Right renal pelvis (tissue), 4 donors: Measurements from ENCODE around the gene IDUA. TPM values are rescaled to one million over a fixed set of nuclear protein-coding genes. Genes with fewer than 3 reads are reported as not detected.

Experiments
- DNase-seq, 4 donors: peaks; one replicate each; pipeline ENCODE4 v3.0.0-alpha.2; 2013; ENCODE audit warnings: low read depth in 4 of 4, low spot score in 3 of 4, missing footprints in 1 of 4
- polyA plus RNA-seq, 4 donors: library from polyadenylated mRNA; unstranded; fragments of 120-200 nt; gene quantifications; one replicate each; pipeline ENCODE4 v1.2.1, GENCODE V29; 2013; ENCODE audit not compliant: insufficient read length in 4 of 4

Gene IDUA
- polyA plus RNA-seq, 4 donors: 10.2 to 19.2 (median 12.9) TPM

DNA sequence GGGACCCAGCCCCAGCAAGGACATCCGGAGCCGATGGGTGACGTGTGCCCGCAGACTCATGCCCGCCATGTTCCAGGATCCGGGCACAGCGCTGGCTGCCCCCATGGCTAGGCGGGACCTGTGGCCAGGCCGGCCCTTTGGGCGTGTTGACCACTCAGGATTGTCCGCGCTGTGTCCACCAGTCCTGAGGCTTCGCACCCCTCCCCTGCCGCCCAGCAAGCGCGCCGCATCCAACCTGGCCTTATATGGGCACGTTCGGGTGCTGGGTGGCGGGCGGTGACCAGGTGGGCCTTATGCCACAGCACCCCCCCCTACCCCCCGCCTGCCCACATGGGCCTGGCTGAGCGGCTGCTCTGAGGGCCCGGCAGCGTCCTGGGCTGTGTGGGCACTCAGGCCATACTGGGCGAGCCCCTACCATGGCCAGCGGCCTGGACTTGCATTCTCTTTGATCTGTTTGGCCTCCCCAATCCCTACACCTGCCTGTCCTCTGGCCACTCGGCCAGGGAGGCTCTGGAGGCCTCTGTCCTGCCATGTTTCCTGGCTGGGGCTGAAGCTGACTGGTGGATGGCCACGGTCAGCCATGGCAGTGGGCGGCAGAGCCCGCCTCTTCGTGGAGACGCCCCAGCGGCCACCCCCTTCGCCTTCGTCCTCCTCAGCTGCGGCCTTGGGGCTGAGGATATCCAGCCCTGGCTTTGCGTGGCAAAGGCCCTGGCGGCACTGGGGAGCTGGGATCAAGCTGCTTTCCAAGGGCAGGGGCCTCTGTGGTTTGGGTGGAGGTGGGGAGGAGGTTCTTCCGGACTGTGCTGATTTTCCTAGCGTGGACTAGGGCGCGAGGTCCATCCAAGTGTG is 26.6 kb downstream of the IDUA start:
- DNase-seq: no peak

DNA sequence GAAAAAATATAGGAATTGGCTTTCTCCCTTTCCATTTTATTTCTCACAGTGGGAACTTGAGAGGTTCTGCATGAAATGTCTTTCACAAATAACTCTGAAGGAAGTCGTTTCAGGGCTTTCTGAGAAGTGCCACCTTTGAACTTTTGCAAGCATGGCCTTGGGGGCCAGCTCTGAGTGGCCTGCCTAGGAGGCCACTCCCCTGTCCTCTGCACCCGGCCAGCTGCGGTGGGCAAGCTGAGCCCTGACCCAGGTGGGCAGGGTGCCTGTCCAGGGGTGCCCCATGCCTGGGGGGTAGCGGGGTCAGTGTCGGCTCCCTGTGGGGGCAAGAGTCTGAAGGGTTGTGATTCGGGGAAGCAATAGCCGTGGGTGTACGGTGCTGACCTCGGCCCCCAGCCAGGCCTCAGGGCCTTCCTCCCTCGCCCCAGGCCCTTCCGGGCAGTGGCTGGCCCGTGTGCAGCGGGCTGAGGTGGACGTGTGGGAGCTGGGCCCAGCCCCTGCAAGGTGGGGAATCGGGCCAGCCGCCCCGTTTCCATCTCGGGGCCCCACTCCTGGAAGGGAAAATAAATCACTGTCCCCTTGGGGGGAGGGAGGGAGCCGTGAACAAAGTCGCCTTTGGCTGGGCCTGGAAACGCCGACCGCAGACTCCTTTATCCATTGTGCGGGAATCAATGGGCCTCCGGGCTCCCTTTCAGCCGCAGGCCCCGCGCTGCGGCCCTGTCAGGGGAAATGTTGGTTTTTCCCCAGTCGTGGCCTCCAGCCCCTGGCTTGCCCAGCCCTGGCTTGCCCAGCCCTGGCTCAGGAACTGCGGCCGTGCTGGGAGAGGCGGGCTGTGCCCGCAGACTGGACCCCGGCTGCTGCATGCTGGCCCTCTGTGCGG is 27.7 kb downstream of the IDUA start:
- DNase-seq: no peak

- DNase-seq: no peak
Measured at GRCh38 chr4:1015179-1015578, 28.3 kb downstream of the IDUA start.

DNA sequence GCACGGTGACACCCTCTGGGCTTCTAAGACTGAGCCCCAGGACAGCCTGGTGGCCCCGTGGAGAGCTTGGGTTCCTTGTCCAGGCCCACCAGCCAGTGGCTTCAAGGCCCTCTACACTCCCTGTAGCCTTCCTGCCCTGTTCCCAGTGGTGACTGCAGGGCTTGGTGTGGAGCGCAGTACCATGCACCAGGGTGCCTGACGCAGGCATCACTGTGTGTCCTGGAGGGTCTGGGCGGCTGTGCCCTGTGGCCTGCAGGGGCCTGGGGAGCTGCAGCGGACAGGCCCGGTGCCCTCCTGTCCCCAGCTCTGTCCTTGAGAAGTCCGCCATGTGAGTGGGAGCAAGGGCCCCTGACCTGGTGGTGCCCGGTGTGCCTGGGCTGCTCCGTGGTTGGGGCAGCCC is 28.9 kb downstream of the IDUA start:
- no peak for DNase-seq

DNA sequence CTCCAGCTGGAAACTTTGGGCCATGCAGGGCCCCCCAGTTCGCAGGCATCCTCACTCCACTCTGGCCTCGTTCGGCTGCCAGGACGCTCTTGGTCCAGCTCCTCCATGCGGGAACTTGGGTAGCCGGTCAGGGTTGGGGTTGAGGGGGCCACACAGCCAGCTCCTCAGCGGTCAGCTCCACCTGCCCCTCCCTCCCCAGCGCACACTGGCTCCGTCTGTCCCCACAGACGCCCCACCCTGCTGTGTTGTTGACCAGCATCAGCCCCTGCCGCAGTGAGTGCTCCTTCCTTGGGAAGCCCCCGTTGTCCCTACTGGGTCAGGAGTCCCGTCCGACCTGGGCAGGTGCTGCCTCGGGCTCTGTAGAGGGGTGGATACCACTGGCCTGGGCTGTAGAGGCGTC is 30.4 kb downstream of the IDUA start:
- no peak for DNase-seq

DNA sequence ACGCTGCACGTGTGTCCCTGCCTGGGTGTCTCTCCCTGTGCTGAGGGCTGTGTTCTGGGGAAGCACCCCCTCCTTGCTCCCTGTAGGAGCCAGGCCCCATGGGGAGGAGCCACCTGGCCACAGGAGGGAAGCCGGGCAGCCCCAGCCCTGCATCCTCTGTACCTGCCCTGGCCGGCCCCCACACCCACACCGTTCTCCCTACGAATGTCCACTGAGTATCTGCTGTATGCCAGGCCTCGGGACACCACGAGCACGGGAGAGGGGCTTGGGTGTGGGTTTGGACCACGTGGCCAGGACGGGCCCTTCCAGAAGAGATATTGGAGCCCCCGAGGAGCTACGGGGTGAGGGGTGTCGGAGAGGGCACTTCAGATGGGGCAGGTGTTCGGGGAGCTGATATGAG is 30.9 kb downstream of the IDUA start:
- DNase-seq: no peak

DNA sequence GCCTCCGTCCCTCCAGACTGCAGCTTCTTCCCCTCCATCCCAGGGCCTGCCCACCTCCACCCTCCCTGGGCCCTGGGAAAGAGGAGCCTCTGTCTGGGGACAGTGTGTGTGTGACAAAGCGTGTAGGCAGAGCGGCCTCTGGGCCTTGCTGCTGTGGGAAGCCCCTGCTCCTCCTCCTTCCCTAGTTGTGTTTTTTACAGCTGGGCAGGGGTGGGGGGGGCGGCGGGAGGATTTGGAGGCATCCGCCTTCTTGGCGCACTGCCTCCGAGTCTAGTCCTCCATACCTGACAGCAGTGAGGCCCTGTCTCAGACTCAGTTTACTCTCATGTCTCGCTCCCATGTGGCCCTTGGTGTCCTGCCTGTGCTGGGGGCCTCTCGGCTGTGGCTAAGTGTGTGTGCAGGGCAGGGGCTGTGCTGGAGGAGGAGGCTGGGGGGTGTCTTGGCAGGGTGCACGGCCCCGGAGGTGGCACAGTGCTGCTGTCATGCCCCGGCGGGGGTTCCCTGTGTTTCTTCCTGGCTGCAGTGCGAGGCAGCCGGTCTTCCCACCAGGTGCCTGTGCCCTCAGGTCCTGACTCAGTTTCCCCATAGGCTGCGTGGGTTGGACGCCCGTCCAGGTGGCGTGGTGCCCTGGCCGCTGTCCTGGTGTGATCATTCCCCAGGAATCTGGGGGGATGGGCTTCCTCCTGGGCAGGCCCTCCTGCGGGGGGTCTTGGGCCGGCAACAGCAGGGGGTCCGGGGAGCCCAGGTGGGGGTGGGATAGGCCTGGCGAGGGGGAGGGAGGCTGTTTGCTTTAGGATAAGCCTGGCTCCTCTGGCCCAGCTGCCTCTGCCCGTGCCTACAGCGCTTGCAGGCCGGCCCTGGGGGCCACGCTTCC is 31.5 kb downstream of the IDUA start:
- DNase-seq: no peak

DNA sequence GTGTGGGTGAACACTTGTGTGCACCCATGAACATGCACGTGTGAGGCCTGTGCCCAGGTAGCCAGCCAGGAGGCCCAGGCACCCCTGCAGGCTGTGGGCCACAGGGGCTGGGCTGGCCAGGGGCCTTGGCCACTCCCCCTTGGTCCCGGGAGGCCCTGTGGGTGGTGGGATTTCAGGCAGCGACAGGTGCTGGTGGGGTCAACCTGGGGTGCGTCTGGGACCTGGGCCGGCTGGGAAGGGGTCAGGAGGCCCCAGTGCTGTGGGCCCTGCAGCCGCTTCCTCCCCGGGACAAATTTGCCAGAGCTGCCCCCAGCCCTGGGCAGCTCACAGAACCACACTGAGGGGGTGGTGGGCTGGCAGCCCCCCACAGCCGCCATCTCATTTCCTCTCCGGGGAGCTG is 32.5 kb downstream of the IDUA start:
- DNase-seq: no peak

GRCh38 chr4:1019729-1020470 is 33.1 kb downstream of the IDUA start:
- no peak for DNase-seq

DNA sequence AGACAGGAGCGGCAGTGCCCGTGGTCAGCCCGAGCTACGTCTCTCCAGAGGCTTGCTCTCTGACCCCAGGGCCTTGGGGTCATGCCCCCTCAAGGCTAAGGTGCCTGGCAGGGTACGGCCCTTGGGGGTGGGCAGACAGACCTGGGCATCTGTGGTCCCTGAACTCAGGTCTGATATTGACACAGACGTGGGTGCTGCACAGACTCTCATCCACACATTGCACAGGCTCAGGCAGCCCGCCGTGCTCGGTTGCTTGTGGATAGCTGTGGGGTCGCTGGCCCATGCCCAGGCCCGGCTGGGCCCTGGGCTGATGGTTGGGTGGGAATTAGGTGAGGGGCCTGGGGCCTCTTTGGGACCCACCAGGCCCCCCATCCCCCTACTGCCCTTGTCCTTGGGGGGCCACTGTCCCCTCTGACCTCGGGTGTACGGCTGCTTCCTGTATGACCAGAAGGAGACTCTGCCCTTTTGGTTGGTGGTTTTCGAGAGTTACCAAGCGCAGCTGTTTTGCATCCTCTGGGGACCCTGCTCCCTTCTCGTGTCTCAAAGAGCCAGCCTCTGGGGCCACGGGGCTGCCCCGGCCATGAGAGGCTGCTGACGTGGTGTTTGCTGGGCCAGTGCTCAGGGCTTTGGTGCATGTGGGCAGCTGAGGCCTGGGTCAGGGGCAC is 34.7 kb downstream of the IDUA start:
- DNase-seq: no peak

GRCh38 chr4:1022051-1022738 is 35.4 kb downstream of the IDUA start:
- no peak for DNase-seq

DNA sequence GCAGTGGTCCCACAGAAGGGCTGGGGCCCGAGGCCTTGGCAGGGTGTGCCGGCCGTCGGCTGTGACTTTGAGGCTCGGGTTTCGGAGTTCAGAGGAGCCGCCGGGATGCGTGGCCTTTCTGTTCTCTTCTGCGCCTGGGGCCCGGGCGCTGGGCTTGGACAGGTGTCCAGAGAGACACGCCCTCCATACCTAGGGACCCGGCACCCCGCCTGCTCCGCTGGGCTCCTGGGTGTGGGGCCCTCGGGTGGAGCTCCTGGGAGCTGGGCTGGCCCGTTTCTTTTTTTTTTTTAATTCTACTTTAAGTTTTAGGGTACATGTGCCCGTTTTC is 35.9 kb downstream of the IDUA start:
- no peak for DNase-seq

DNA sequence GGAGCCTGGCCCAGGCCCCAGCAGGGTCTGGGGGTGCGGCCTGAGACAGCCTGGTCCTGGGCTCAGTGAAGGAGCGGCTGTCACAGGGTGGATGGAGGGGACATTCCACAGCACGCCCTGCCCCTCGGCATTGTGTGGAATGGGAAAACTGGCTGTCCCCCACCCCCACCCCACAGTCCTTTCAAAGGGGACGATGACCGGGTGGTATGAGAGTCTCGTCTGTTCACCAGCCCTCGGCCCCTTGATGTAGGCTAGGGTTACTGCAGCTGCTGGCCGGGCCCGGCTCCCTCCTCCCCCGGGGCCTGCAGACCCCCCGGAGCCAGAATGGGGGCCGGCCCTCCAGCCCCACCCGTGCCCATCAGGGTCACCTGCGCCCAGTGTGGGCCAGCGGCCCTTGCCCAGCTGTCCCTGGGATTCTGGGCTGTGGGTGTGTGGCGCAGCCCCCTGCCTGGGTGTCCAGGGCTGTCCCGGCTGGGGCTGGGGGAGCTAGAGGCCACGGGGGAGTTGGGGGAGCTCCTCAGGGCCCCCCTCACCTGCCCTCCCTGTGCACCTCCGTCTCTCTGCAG is 36.3 kb downstream of the IDUA start:
- DNase-seq: no peak

DNA sequence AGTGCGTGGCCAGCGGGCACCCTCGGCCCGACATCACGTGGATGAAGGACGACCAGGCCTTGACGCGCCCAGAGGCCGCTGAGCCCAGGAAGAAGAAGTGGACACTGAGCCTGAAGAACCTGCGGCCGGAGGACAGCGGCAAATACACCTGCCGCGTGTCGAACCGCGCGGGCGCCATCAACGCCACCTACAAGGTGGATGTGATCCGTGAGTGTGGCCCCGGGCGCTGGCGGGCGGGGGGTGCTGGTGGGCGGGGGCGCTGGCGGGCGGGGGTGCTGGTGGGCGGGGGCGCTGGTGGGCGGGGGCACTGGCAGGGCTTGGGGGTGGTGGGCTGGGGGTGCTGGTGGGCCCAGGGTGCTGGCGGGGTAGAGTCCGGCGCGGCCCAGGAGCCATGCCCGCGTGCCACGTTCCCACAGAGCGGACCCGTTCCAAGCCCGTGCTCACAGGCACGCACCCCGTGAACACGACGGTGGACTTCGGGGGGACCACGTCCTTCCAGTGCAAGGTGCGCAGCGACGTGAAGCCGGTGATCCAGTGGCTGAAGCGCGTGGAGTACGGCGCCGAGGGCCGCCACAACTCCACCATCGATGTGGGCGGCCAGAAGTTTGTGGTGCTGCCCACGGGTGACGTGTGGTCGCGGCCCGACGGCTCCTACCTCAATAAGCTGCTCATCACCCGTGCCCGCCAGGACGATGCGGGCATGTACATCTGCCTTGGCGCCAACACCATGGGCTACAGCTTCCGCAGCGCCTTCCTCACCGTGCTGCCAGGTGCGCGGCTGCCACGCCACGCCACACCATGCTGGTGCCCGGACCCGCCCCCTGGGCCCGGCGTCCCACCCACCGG is 37.3 kb downstream of the IDUA start:
- no peak for DNase-seq

DNA sequence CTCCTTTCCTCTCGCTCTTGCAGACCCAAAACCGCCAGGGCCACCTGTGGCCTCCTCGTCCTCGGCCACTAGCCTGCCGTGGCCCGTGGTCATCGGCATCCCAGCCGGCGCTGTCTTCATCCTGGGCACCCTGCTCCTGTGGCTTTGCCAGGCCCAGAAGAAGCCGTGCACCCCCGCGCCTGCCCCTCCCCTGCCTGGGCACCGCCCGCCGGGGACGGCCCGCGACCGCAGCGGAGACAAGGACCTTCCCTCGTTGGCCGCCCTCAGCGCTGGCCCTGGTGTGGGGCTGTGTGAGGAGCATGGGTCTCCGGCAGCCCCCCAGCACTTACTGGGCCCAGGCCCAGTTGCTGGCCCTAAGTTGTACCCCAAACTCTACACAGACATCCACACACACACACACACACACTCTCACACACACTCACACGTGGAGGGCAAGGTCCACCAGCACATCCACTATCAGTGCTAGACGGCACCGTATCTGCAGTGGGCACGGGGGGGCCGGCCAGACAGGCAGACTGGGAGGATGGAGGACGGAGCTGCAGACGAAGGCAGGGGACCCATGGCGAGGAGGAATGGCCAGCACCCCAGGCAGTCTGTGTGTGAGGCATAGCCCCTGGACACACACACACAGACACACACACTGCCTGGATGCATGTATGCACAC is 38.2 kb downstream of the IDUA start:
- no peak for DNase-seq

GRCh38 chr4:1026115-1026514 is 39.3 kb downstream of the IDUA start:
- DNase-seq: no peak

DNA sequence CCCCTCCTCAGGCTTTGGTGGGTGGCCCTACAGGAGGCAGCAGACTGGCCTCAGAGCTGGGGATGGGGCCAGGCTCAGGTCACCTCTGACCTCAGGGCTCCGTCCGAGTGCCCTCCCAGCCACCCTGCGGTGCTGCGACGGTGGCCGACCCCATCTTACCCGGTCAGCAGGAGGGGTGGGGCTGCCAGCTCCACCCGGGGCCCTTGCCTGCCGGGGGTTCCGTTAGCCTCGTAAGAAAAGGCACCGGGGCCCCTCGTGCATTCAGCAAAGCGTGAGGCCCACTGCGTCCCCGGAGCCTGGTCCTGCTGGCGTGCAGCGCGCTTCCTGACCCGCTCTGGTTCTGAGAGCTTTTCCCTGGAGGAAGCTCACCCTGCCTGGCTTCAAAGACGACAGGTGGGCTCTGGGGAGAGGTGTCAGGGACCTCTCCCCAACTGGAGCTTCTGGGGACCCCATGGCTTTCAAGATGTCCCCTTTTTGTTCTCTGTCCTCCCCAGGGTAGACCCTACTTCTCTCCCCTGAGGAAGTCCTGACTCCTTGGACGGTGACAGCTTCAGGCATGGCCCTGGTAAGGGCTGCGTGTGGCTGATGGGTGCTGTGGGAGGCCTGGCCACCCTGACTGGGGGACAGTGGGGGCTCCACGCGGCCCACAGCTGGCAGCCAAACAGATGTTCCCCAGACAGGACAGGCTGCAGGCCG is 40.5 kb downstream of the IDUA start:
- no peak for DNase-seq
